NCI-H774 (cell line): ENCODE results near the gene DDAH2.
A peak's percentile ranks its signal among the peaks of the same experiment; 100 is the strongest.

ENCODE experiments used
- DNase-seq: peaks from one replicate; lab custom pipeline; 2025; lab: John Stamatoyannopoulos, UW

The DDAH2 gene

GRCh38 chr6:31732029-31732428 is 2.9 kb upstream of the DDAH2 start:
- DNase-seq: no peak

DNA sequence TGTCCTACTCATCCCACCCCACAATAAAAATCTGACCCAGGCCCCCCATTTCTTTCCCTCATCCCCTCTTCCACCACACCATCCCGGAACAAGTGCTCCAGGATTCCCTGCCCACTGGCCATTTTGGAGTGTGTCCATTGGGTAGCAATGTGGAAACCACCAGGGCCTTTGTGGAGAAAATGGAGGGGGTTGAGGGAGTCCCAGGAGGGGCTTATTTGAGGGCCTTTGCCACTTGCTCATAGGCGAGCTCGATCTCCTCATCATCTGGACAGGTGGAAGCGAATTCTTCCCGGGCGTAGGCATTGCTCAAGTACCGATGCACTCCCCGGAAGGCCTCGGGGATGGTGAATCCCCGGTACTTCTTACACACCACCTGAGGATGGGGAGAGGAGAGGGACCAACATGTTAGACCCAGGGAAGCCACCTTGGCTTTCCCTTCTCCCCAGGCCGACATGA is 1.6 kb upstream of the DDAH2 start:
- no peak for DNase-seq

- peak; percentile 38 for DNase-seq
Measured at GRCh38 chr6:31729979-31730630, 1.0 kb upstream of the DDAH2 start.

DNA sequence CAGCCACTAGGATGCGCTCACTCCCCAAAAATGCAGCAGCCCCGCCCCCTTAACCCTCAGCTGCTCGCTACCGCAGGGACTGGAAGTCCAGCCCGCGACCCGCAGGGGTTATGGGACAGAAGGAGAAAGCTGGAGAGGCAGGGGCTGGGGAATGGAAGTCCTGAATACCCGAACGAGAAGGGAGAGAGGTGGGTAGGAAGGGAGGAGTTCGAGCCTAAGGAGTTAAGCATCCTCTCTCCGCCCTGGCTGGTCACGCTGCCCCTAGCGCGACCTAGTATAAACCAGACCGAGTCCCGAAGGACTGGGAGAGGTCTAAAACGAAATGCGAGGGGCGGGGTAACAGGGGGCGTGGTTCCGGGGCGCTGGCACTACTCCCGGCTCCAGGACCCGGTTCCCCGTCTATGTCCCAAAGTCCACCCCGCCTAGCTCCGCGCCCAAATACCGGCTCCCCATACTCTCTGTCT is 448 bp upstream of the DDAH2 start:
- peak; percentile 65 for DNase-seq

DNA sequence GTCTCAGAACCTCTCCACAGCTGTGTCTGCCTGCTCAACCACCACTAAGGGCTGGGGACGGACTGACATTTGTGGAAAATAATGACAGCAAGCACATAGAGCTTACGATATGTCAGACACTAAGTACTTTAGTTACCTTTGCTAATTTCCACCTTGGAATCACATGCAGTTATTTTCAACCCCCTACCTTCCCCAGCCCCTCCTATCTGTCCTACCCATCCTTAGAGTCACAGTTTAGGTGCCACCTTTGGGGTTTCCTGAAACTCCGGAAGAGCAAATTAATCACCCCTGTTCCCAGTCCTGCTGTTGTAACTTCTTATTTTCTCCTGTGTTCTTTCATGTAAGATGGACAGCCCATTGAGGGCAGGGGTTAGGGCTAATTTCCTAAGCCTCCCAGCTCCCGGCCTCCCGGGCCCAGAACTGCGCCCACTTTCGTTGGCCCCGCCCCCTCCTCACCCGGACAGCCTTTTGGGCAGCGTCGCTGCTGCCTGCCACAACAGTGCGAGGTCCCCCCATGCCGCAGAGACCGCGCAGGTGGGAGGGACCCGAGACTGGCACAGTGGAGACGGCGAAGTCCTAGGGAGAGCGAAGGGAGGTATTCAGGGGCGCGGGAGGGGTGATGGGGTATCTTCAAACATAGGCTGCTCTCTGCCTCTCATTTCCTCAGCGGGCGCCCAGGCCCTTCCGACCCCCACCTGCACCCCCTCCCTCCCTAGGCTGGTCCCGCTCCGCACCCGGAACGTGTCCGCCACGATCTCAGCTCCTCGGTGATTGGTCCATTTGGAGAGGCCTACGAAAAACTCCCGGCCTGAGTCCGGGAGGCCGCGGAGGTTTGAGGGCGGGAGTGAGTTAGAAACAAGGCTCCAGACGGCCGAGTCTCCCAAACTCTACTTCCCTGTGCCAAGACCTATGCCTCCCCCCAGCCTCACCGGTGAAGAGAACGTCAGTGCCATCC is 1.1 kb downstream of the DDAH2 start:
- no peak for DNase-seq

- DNase-seq: no peak
Measured at GRCh38 chr6:31727034-31727716, 1.9 kb downstream of the DDAH2 start.

DNA sequence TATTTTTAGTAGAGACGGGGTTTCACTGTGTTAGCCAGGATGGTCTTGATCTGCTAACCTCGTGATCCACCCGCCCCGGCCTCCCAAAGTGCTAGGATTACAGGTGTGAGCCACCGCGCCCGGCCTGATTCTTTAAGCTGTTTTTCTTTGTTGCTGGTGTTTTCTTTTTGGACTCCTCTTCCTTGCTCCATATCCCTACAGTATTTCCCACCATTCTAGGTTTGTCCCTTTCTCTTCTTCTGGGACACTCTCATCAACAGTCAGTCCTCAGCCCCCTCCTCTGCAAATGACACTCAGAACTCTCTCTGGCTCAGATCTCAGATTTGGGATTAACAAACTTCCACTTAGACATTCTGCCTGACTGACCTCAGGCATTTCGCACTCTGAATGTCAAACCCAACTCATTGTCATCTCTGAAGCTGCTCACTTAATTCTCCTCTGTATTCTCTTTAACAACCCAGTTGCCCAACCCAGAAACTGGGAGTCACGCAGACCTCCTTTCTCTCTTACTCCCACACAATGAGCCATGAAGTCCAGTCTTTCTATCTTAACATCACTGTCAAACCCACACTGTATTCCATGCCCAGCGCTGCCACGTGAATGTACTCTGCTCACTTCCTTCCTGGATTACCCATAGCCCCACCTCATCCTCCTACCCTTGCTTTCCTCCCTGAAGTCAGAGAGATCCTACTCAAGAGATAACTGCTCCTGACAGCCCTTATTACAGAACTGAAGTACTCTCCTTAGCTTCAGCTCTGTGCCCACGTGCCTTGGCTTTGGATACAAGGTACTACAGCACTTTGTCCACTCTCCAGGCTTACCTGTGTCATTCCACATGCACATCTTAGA is 3.4 kb downstream of the DDAH2 start:
- DNase-seq: no peak

- no peak for DNase-seq
Measured at GRCh38 chr6:31723980-31724691, 5.0 kb downstream of the DDAH2 start.

- no peak for DNase-seq
Measured at GRCh38 chr6:31723245-31723979, 5.7 kb downstream of the DDAH2 start, which contains the start of gene MPIG6B. Gene MPIG6B (plus strand): TSS chr6:31723373. CDS start chr6:31723384, 11 bp downstream.

DNA sequence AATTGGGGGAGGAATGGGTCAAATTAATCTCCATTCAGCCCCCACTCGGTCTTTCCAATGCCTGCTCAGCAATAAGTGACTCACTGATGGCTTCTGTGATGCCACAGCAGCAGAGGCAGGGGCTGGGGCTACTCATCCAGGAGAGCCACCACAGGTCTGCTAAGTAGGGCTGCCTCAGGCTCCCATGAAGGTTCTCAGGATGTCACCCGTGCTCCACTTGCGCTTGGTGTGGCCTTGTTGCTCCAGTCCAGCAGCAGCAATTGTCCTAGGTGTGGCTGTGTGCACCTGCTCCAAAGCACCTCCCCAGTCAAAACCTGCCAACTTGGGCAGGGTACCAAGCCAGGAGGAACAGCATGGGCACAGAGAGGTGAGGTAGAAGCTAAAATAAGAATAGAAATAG is 6.9 kb downstream of the DDAH2 start:
- DNase-seq: no peak

- DNase-seq: no peak
Measured at GRCh38 chr6:31721351-31722020, 7.6 kb downstream of the DDAH2 start, which contains the start of gene LY6G6C. Gene LY6G6C (minus strand): TSS chr6:31721746. CDS start chr6:31721679, 67 bp downstream.

GRCh38 chr6:31720196-31720770 is 8.8 kb downstream of the DDAH2 start:
- DNase-seq: no peak

GRCh38 chr6:31719001-31719400 is 10.1 kb downstream of the DDAH2 start:
- no peak for DNase-seq

- no peak for DNase-seq
Measured at GRCh38 chr6:31718265-31718664, 10.8 kb downstream of the DDAH2 start.

GRCh38 chr6:31717499-31718222 is 11.4 kb downstream of the DDAH2 start:
- DNase-seq: no peak

DNA sequence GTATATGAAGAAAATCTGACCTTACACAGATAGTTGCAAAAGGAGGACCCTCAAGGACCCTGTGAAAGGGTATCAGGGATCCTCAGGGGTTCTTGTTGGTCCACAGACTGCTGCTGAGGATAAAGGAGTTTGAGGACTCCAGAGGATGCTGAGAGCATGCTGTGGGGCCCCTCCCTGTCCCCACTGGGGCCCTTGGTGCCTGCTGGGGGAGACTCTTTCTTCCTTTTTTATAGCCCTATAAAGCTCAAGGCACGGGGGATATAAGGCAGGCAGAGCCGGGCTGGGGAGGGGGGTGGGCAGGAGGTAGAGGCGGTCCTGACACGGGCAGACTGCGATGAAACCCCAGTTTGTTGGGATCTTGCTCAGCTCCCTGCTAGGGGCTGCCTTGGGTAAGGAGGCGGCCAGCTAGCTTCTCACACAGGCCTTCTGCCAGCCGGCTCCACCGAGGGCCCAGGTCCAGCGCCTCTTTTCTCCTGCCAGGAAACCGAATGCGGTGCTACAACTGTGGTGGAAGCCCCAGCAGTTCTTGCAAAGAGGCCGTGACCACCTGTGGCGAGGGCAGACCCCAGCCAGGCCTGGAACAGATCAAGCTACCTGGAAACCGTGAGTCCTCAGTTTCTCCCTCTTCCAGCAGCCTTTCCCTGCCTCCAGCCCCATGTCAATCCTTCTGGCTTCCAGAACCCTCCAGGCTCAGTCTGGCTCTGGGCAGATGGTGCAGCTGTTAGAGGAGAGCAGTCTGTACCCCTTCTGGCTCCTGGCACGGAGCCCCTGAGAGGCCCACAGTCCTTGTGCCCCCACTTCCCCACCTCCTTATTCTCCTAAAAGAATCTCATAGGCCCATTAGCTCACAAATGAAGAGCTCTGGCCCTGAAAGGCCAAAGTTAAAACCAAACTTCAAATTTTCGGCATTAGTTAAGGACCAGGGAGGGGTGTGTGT is 13.8 kb downstream of the DDAH2 start, which contains the start of gene LY6G6D:
TSS of gene LY6G6D (plus strand) at position 327 of the 937 bp plus-strand sequence. CDS start at position 335, 8 bp downstream.
- DNase-seq: no peak
